IMR-90 (cell line): ENCODE data around the gene HOXA7. TPM values are rescaled to one million over a fixed set of nuclear protein-coding genes. Genes with fewer than 3 reads are reported as not detected.

ENCODE experiments used
- ATAC-seq: fragments of 200-7000 bp; cut with Tn5 transposase; 2 replicates; pipeline ENCODE4 v1.9.1; 2020; ENCODE audit warnings: low read depth, mild to moderate bottlenecking, moderate library complexity
- BruUV-seq: library from RNA; stranded (reverse); fragments of 400-500 nt; replicated peaks from 2 replicates; lab custom pipeline; 2021; lab: Mats Ljungman, UMichigan
- CTCF ChIA-PET: fragments of 300-600 bp; formaldehyde crosslinking; extraction: SDS; loops from one replicate; lab custom pipeline; 2021; ENCODE audit warnings: antibody characterized with exemption; lab: Yijun Ruan, JAX
- POLR2A ChIA-PET: fragments of 300-600 bp; sonication (Branson Sonifier 250); formaldehyde crosslinking; loops from one replicate; lab custom pipeline; 2022; ENCODE audit warnings: antibody characterized with exemption; ENCODE audit not compliant: unreplicated experiment; lab: Charles Lee
- DNase-seq: peaks from one replicate; pipeline ENCODE4 v3.0.0; 2013
- H2AFZ ChIP-seq: replicated peaks from 2 replicates; pipeline ENCODE3; 2013; ENCODE audit warnings: low read length, mild to moderate bottlenecking; ENCODE audit not compliant: poor library complexity
- H2AK5ac ChIP-seq: 2 replicates; pipeline ENCODE4 v1.6.1; 2013; ENCODE audit warnings: low read depth, low read length, inconsistent platforms
- H2AK9ac ChIP-seq: replicated peaks from 2 replicates; pipeline ENCODE3; 2013; ENCODE audit warnings: mild to moderate bottlenecking, low read depth, low read length, moderate library complexity; ENCODE audit not compliant: poor library complexity
- H2BK120ac ChIP-seq: 2 replicates; pipeline ENCODE4 v1.6.1; 2013; ENCODE audit warnings: low read depth, low read length, inconsistent platforms
- H2BK15ac ChIP-seq: 3 replicates; pipeline ENCODE4 v1.6.1; 2013; ENCODE audit warnings: low read depth, low read length, inconsistent platforms
- H2BK20ac ChIP-seq: 2 replicates; pipeline ENCODE4 v1.6.1; 2013; ENCODE audit warnings: low read depth, mild to moderate bottlenecking, inconsistent platforms, low read length, moderate library complexity
- H2BK5ac ChIP-seq: 2 replicates; pipeline ENCODE4 v1.6.1; 2013; ENCODE audit warnings: mild to moderate bottlenecking, low read depth, low read length, inconsistent platforms; ENCODE audit not compliant: poor library complexity, severe bottlenecking
- H3K14ac ChIP-seq: replicated peaks from 2 replicates; pipeline ENCODE4 v1.6.1; 2013; ENCODE audit warnings: low read depth, low read length, inconsistent platforms
- H3K18ac ChIP-seq: 2 replicates; pipeline ENCODE4 v1.6.1; 2013; ENCODE audit warnings: low read depth, low read length, control low read depth
- H3K23ac ChIP-seq: 2 replicates; pipeline ENCODE4 v1.6.1; 2013; ENCODE audit warnings: low read depth, low read length, inconsistent platforms
- H3K27ac ChIP-seq: 2 replicates; pipeline ENCODE4 v1.5.1; 2013; ENCODE audit warnings: mild to moderate bottlenecking, control low read depth, low read length; ENCODE audit not compliant: insufficient read depth
- H3K27me3 ChIP-seq: 2 replicates; pipeline ENCODE4 v1.6.1; 2013; ENCODE audit warnings: low read length; ENCODE audit not compliant: control insufficient read depth, insufficient read depth
- H3K36me3 ChIP-seq: 2 replicates; pipeline ENCODE4 v1.6.1; 2013; ENCODE audit warnings: low read length, mixed read lengths; ENCODE audit not compliant: control insufficient read depth, insufficient read depth
- H3K4ac ChIP-seq: 2 replicates; pipeline ENCODE4 v1.6.1; 2013; ENCODE audit warnings: low read depth, low read length, inconsistent platforms
- H3K4me1 ChIP-seq: 2 replicates; pipeline ENCODE4 v1.6.1; 2013; ENCODE audit warnings: low read length, mixed read lengths; ENCODE audit not compliant: control insufficient read depth, insufficient read depth
- H3K4me2 ChIP-seq: 2 replicates; pipeline ENCODE4 v1.6.1; 2013; ENCODE audit warnings: low read depth, mild to moderate bottlenecking, control low read depth, low read length, moderate library complexity
- H3K4me3 ChIP-seq: 2 replicates; pipeline ENCODE4 v1.5.1; 2013; ENCODE audit warnings: low read depth, mild to moderate bottlenecking, control low read depth, low read length, moderate library complexity; ENCODE audit not compliant: insufficient read depth
- H3K56ac ChIP-seq: 2 replicates; pipeline ENCODE4 v1.6.1; 2013; ENCODE audit warnings: low read length, inconsistent platforms; ENCODE audit not compliant: insufficient read depth; ENCODE audit errors: extremely low read depth
- H3K79me1 ChIP-seq, 2 experiments: 2 replicates each; pipeline ENCODE4 v1.6.1; 2013; ENCODE audit warnings: low read length in 2 of 2, inconsistent platforms in 1 of 2, low read depth in 1 of 2
- H3K9ac ChIP-seq: 2 replicates; pipeline ENCODE4 v1.6.1; 2013; ENCODE audit warnings: low read depth, low read length, control low read depth
- H3K9me1 ChIP-seq: 2 replicates; pipeline ENCODE4 v1.6.1; 2013; ENCODE audit warnings: low read length, inconsistent platforms; ENCODE audit not compliant: insufficient read depth
- H3K9me3 ChIP-seq: 2 replicates; pipeline ENCODE4 v1.6.1; 2013; ENCODE audit warnings: low read length; ENCODE audit not compliant: control insufficient read depth, insufficient read depth
- H4K20me1 ChIP-seq: 2 replicates; pipeline ENCODE4 v1.6.1; 2013; ENCODE audit warnings: low read length, inconsistent platforms; ENCODE audit not compliant: insufficient read depth
- H4K5ac ChIP-seq: 2 replicates; pipeline ENCODE4 v1.6.1; 2013; ENCODE audit warnings: mild to moderate bottlenecking, low read depth, low read length, control low read depth
- H4K8ac ChIP-seq, 2 experiments: 2 replicates each; pipeline ENCODE4 v1.6.1; 2013; ENCODE audit warnings: low read depth in 2 of 2, low read length in 2 of 2, control low read depth in 1 of 2, inconsistent platforms in 1 of 2
- H4K91ac ChIP-seq: 2 replicates; pipeline ENCODE4 v1.6.1; 2013; ENCODE audit warnings: low read depth, low read length, inconsistent platforms; ENCODE audit not compliant: insufficient read depth
- CHD1 ChIP-seq: IDR thresholded peaks from 2 replicates; pipeline ENCODE4 v1.6.1; 2012; ENCODE audit warnings: low read depth, low read length, improper control_type of control experiment
- MAFK ChIP-seq: IDR thresholded peaks from 2 replicates; pipeline ENCODE4 v1.6.1; 2012; ENCODE audit warnings: low read depth, low read length, improper control_type of control experiment
- MAZ ChIP-seq: IDR thresholded peaks from 2 replicates; pipeline ENCODE4 v1.6.1; 2012; ENCODE audit warnings: low read depth, mild to moderate bottlenecking, low read length, improper control_type of control experiment, moderate library complexity, borderline replicate concordance
- POLR2A ChIP-seq: IDR thresholded peaks from 2 replicates; pipeline ENCODE4 v1.6.1; 2012; ENCODE audit warnings: mild to moderate bottlenecking, low read depth, low read length
- RCOR1 ChIP-seq: IDR thresholded peaks from 2 replicates; pipeline ENCODE4 v1.6.1; 2012; ENCODE audit warnings: mild to moderate bottlenecking, low read length, improper control_type of control experiment; ENCODE audit not compliant: insufficient replicate concordance
- RFX5 ChIP-seq: IDR thresholded peaks from 2 replicates; pipeline ENCODE4 v1.8.0; 2012; ENCODE audit warnings: low read depth, mild to moderate bottlenecking, low read length, moderate library complexity
- WGBS, 2 experiments: methylation state at CpG; one replicate each; pipeline versions ENCODE4 v1.1.5 to v1.1.7; 2013; ENCODE audit warnings: missing lambda C conversion rate in 2 of 2; ENCODE audit not compliant: insufficient read length in 1 of 2; ENCODE audit errors: extremely low coverage in 2 of 2; 5-methylcytosine and 5-hydroxymethylcytosine counted together
- dilution Hi-C: fragments of 300-500 bp; cut with HindIII; formaldehyde crosslinking; loops from one replicate; pipeline ENCODE4 v1.14.3; 2018; ENCODE audit warnings: low sequenced_read_pairs; ENCODE audit not compliant: unreplicated experiment
- in situ Hi-C: fragments of 300-500 bp; cut with MboI; formaldehyde crosslinking; loops from 3 replicates; pipeline ENCODE4 v1.14.3; 2019; ENCODE audit warnings: low sequenced_read_pairs, inconsistent platforms, mixed read lengths
- intact Hi-C: fragments of 100-400 bp; cut with micrococcal nuclease; formaldehyde crosslinking; loops from 2 replicates; pipeline ENCODE4 v1.10.0; 2022
- polyA plus RNA-seq, 3 experiments: library from polyadenylated mRNA; depleted of rRNA; stranded (reverse); fragments of >200 nt; gene quantifications; 2 replicates each; pipeline ENCODE4 v1.2.3, GENCODE V29; 2012; ENCODE audit warnings: low replicate concordance in 1 of 3
- total RNA-seq: library from RNA; depleted of rRNA; stranded (reverse); fragments of >200 nt; gene quantifications from 2 replicates; pipeline ENCODE4 v1.2.3, GENCODE V29; 2012
- TF ChIP-seq, protein P1 (sequence below): fragments of 150-350 bp; IDR thresholded peaks from 2 replicates; pipeline ENCODE4 v1.6.1; 2017; ENCODE audit warnings: mild to moderate bottlenecking, antibody characterized with exemption, low read length, low read depth

Gene HOXA7
- total and polyA plus RNA-seq, 2 of the 4 experiments (the other 2 are of a cell fraction): 0.18 to 1.7 TPM

DNA sequence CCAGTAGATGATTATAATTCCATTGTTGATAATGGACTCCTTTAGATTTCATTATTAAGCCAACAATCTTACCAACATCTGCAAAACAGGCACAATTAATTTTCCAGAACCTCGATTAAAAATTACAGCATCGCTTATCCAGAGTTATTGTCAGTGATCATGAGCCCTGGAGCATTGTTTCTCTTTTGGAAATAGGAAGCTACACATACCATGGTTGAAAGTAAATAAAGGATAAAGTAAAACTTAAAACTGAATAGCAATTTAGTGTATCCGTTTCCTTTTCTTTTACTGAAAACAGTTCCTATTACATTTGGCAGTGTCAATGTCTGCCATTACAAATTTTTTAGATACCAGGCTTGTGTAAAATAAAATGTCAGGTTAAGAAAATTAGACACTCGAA, 44.1 kb downstream of the HOXA7 start:
- Histone ChIP-seq H3K9ac (peak overlapping the region; percentile 95; the same call in 1 of the 2 replicates), H3K4me2 (peak overlapping the region; percentile 98), H2BK15ac (no peak overlapping the region), H4K5ac (no peak overlapping the region), H2AFZ (no peak overlapping the region), H3K27me3 (no peaks in the 10 kb centered on the region), H4K8ac (peak overlapping the region in 1 of 2 experiments; percentile 2; a peak in 1 of 4 replicates), H3K4me3 (peak overlapping the region; percentile 65), H2BK5ac (peak overlapping the region; percentile 92), H3K23ac (peak overlapping the region; percentile 6; the same call in 1 of the 2 replicates), H3K4ac (no peak overlapping the region), H3K56ac (no peak overlapping the region), H3K14ac (no peak overlapping the region), H2BK120ac (no peak overlapping the region), H3K4me1 (peaks cover 27% of the 10 kb centered on the region), H4K91ac (no peak overlapping the region), H3K27ac (peak overlapping the region; percentile 99; the same call in 1 of the 2 replicates), H3K9me1 (peaks cover 13% of the 10 kb centered on the region; the same call in 1 of the 2 replicates), H3K9me3 (no peaks in the 10 kb centered on the region), H2AK9ac (no peak overlapping the region), H3K36me3 (peaks cover 17% of the 10 kb centered on the region; the same call in 1 of the 2 replicates), H3K79me1 (peaks cover 0 to 34% of the 10 kb centered on the region in 2 experiments; a peak in 2 of 4 replicates), H3K18ac (no peak overlapping the region), H4K20me1 (peaks cover 16% of the 10 kb centered on the region), H2BK20ac (no peak overlapping the region), H2AK5ac (no peak overlapping the region)
- in situ Hi-C loops (no loop called here), intact Hi-C loops (no loop called here), dilution Hi-C loops (no loop called here)
- ChIA-PET POLR2A (no interaction called here), CTCF (no interaction called here)
- WGBS, 2 experiments: no CpG with 5 or more reads among the region's 4 CpGs
- TF ChIP-seq MAZ (no peak), MAFK (no peak), RFX5 (no peak), CHD1 (no peak), RCOR1 (no peak), POLR2A (no peak)
- TF ChIP-seq, protein P1, sequence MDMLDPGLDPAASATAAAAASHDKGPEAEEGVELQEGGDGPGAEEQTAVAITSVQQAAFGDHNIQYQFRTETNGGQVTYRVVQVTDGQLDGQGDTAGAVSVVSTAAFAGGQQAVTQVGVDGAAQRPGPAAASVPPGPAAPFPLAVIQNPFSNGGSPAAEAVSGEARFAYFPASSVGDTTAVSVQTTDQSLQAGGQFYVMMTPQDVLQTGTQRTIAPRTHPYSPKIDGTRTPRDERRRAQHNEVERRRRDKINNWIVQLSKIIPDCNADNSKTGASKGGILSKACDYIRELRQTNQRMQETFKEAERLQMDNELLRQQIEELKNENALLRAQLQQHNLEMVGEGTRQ: no peak
- BruUV-seq: no TSS peak
- ATAC-seq (no peak), DNase-seq (peak; percentile 25)
